Uterus (tissue), 2 donors: ENCODE measurements around the gene TMEM161B.

Experiments used
- POLR2A ChIP-seq, 2 donors: fragments of 450-650 bp; IDR thresholded peaks; one replicate each; pipeline ENCODE4 v1.6.1; 2016; ENCODE audit warnings: antibody characterized with exemption in 2 of 2, mild to moderate bottlenecking in 1 of 2, moderate library complexity in 1 of 2
- TF ChIP-seq, protein P1 (sequence below), 4 experiments: fragments of 200-600 bp in 2 of 4; fragments of 450-650 bp in 2 of 4; sonication (generic) in 2 of 4; IDR thresholded peaks; one replicate each; pipeline ENCODE4 v1.5.1; 2016 to 2019; ENCODE audit warnings: antibody characterized with exemption in 4 of 4, mild to moderate bottlenecking in 2 of 4, moderate library complexity in 1 of 4

GRCh38 chr5:88248743-88249540 is 19.7 kb downstream of the TMEM161B start:
- TF ChIP-seq, protein P1, sequence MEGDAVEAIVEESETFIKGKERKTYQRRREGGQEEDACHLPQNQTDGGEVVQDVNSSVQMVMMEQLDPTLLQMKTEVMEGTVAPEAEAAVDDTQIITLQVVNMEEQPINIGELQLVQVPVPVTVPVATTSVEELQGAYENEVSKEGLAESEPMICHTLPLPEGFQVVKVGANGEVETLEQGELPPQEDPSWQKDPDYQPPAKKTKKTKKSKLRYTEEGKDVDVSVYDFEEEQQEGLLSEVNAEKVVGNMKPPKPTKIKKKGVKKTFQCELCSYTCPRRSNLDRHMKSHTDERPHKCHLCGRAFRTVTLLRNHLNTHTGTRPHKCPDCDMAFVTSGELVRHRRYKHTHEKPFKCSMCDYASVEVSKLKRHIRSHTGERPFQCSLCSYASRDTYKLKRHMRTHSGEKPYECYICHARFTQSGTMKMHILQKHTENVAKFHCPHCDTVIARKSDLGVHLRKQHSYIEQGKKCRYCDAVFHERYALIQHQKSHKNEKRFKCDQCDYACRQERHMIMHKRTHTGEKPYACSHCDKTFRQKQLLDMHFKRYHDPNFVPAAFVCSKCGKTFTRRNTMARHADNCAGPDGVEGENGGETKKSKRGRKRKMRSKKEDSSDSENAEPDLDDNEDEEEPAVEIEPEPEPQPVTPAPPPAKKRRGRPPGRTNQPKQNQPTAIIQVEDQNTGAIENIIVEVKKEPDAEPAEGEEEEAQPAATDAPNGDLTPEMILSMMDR (IDR thresholded peaks at IDR 0.05) = no peak
- no peak for TF ChIP-seq POLR2A (IDR thresholded peaks at IDR 0.05)
